Heart right ventricle (tissue), 16 donors: ENCODE results near the gene SOAT1. TPM values are rescaled to one million over a fixed set of nuclear protein-coding genes. Genes with fewer than 3 reads are reported as not detected.

Experiments
- ATAC-seq, 8 donors: fragments of 200-7000 bp; cut with Tn5 transposase; one replicate each; pipeline ENCODE4 v1.9.1; 2020; ENCODE audit warnings: mild to moderate bottlenecking in 8 of 8, moderate library complexity in 8 of 8, moderate number of reproducible peaks in 1 of 8
- DNase-seq, 2 donors: peaks; one replicate each; pipeline ENCODE4 v3.0.0-alpha.2; 2020
- H3K27ac ChIP-seq, 10 donors: fragments of 200-600 bp; sonication (generic) in 2 of 10; one replicate each; pipeline versions ENCODE4 v1.5.0 to v1.8.0; 2020 to 2022; ENCODE audit warnings: mild to moderate bottlenecking in 3 of 10
- H3K27me3 ChIP-seq, 7 donors: fragments of 200-600 bp; one replicate each; pipeline ENCODE4 v1.8.0; 2021 to 2022; ENCODE audit warnings: mild to moderate bottlenecking in 2 of 7
- H3K36me3 ChIP-seq, 9 donors: fragments of 200-600 bp; sonication (generic) in 1 of 9; one replicate each; pipeline versions ENCODE4 v1.5.0 to v1.8.0; 2020 to 2022; ENCODE audit warnings: mild to moderate bottlenecking in 2 of 9
- H3K4me1 ChIP-seq, 9 donors: fragments of 200-600 bp; sonication (generic) in 1 of 9; one replicate each; pipeline versions ENCODE4 v1.5.0 to v1.8.0; 2020 to 2022; ENCODE audit warnings: mild to moderate bottlenecking in 4 of 9
- H3K4me3 ChIP-seq, 10 donors: fragments of 200-600 bp; sonication (generic) in 2 of 10; one replicate each; pipeline versions ENCODE4 v1.5.0 to v1.8.0; 2020 to 2022; ENCODE audit warnings: mild to moderate bottlenecking in 7 of 10, moderate library complexity in 2 of 10
- H3K9me3 ChIP-seq, 11 donors: fragments of 200-600 bp in 10 of 11; sonication (generic) in 2 of 11; one replicate each; pipeline versions ENCODE4 v1.5.0 to v1.8.0; 2013 to 2022; ENCODE audit warnings: mild to moderate bottlenecking in 2 of 11, control low read depth in 1 of 11, moderate library complexity in 1 of 11
- CTCF ChIP-seq, 9 donors: fragments of 200-600 bp; sonication (generic) in 2 of 9; IDR thresholded peaks; one replicate each; pipeline versions ENCODE4 v1.5.0 to v1.8.0; 2021 to 2022; ENCODE audit warnings: antibody characterized with exemption in 9 of 9, mild to moderate bottlenecking in 5 of 9, moderate library complexity in 1 of 9
- WGBS, 2 donors: extraction: QIAGEN DNeasy Blood & Tissue Kit; methylation state at CpG; one replicate each; pipeline ENCODE4 v1.1.7; 2013; ENCODE audit warnings: inconsistent platforms in 1 of 2; 5-methylcytosine and 5-hydroxymethylcytosine counted together
- intact Hi-C, 10 donors: fragments of 100-400 bp; cut with DNase I; formaldehyde crosslinking; loops; one replicate each; pipeline versions ENCODE4 v1.11.1 to v1.14.2; 2022
- polyA plus RNA-seq, 2 donors: library from polyadenylated mRNA; stranded (reverse); fragments of 200-250 nt; gene quantifications; one replicate each; pipeline ENCODE4 v1.2.3, GENCODE V29; 2013
- total RNA-seq, 10 donors: library from RNA; stranded (reverse); fragmentation: NEBNext Ultra II Directional in 3 of 10; extraction: Animal tissue kit (Norgen Biotek cat#: 25700) in 3 of 10; gene quantifications; one replicate each; pipeline versions ENCODE4 v1.2.1 to v1.2.4, GENCODE V29; 2021 to 2023
- donor health status: Arrhythmogenic right ventricular cardiomyopathy.
- donor health status: ischemic (EF 13 %, LVEDD 7.1; RV severe dilation, severe dysfunction).
- donor health status: healthy with polysubstance abuse.
- donor health status: DM: no; HTN: yes; CAD: no.
- donor health status: DM: no; HTN: no; CAD: no.
- donor health status: ischemic (EF 25% LVEDD 6.9; RV normal size, moderate dysfunction).
- donor health status: ischemic (EF 25% LVEDD 5.7; RV mildly dilated, moderate dysfunction).
- donor health status: healthy.
- donor health status: DM: yes; HTN: yes; CAD: no.
- donor health status: Ischemic cardiomyopathy.
- donor health status: ischemic (EF 35%, LVEDD 5.7; RV mildly dilated, moderate dysfunction).
- donor health status: nonischemic (EF 11% LVEDD 7.7; RV severe dilation, severe dysfunction).
- donor health status: DM: yes; HTN: yes; CAD: no.
- donor health status: PGD.
- donor health status: ischemic (EF 29% LVEDD 5.4; RV normal size, mild dysfunction).
- donor health status: nonischemic (EF 23%, LVEDD 6.1; RV moderate dilation, normal function).

SOAT1 gene
- total and polyA plus RNA-seq, 12 donors = 2.6 to 19.4 (median 7.1) TPM

DNA sequence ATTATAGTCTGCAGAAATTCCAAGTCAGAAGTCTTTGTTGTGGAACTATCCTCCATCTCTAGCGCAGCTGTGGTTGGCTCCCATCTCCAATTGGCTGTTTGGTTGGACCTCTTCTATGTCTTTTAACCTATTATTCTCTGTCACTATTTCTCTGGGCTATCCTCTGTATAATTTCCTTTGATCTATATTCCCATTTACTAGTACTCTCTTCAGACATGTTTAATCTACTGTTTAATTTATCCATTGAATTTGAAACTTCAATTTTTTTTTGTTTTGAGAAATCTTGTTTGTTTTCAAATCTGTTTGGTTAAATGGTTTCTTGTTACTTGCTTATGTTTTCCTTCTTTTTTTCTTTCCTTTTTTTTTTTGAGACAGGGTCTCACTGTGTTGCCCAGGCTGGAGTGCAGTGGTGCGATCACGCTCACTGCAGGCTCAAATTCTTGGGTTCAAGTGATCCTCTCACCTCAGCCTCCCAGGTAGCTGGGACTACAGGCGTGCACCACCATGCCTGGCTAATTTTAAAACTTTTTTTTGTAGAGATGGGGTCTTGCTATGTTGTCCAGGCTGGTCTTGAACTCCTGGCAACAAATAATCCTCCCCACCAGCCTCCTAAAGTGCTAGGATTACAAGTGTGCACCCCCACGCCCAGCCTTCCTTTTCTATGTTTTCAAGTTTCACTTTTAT is 28.1 kb downstream of the SOAT1 start:
- Histone ChIP-seq H3K9me3 (peaks cover 0 to 12% (median 0%) of the 10 kb centered on the region in 11 donors), H3K27me3 (no peaks in the 10 kb centered on the region), H3K4me3 (no peak overlapping the region), H3K4me1 (peaks cover 0 to 14% (median 0%) of the 10 kb centered on the region in 9 donors), H3K27ac (no peak overlapping the region), H3K36me3 (peaks cover 0 to 37% (median 0%) of the 10 kb centered on the region in 9 donors)
- DNase-seq (no peak), ATAC-seq (no peak)
- intact Hi-C loops = no loop called here
- 95 to 96% methylated on average over 5 of the region's 5 CpGs for WGBS, 2 donors
- TF ChIP-seq CTCF (IDR thresholded peaks at IDR 0.05) = no peak

GRCh38 chr1:179322557-179322956 is 29.0 kb downstream of the SOAT1 start:
- Histone ChIP-seq H3K4me3 (peak overlapping the region in 4 of 10 donors; percentile 1 to 27 (median 9)), H3K27me3 (no peaks in the 10 kb centered on the region), H3K36me3 (peaks cover 0 to 41% (median 0%) of the 10 kb centered on the region in 9 donors), H3K9me3 (peaks cover 0 to 12% (median 0%) of the 10 kb centered on the region in 11 donors), H3K4me1 (peaks cover 0 to 22% (median 0%) of the 10 kb centered on the region in 9 donors), H3K27ac (peak overlapping the region in 1 of 10 donors; percentile 33)
- 33 to 34% methylated on average over 3 of the region's 3 CpGs for WGBS, 2 donors
- intact Hi-C loops = no loop called here
- TF ChIP-seq CTCF (IDR thresholded peaks at IDR 0.05) = no peak
- peak in 4 of 8 donors; percentile 29 to 63 (median 38) for ATAC-seq
- no peak for DNase-seq

DNA sequence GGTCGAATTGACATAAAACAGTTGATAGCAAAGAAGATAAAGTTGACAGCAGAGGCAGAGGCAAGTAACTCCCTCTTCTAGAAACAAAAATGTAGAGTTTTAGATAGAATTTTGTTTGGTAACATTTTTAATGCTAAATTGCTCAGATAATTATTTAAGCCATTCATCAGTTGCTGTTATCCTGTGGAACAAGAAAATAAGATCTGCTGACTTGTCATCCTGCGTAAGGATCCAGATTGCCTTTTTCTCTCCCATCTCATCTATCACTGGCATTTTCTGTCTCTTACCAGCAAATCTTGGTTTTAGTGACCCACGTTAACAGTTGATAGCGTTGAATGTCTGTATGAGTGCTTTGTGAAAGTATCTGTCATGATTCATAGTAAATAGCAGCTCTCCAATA is 29.8 kb downstream of the SOAT1 start:
- Histone ChIP-seq H3K9me3 (peaks cover 0 to 12% (median 0%) of the 10 kb centered on the region in 11 donors), H3K36me3 (peaks cover 0 to 46% (median 0%) of the 10 kb centered on the region in 9 donors), H3K4me1 (peaks cover 0 to 31% (median 0%) of the 10 kb centered on the region in 9 donors), H3K4me3 (no peak overlapping the region), H3K27ac (no peak overlapping the region), H3K27me3 (no peaks in the 10 kb centered on the region)
- DNase-seq = no peak
- intact Hi-C loops = no loop called here
- ATAC-seq = no peak
- TF ChIP-seq CTCF (IDR thresholded peaks at IDR 0.05) = no peak
- WGBS, 2 donors = 76 to 78% methylated on average over 4 of the region's 4 CpGs

DNA sequence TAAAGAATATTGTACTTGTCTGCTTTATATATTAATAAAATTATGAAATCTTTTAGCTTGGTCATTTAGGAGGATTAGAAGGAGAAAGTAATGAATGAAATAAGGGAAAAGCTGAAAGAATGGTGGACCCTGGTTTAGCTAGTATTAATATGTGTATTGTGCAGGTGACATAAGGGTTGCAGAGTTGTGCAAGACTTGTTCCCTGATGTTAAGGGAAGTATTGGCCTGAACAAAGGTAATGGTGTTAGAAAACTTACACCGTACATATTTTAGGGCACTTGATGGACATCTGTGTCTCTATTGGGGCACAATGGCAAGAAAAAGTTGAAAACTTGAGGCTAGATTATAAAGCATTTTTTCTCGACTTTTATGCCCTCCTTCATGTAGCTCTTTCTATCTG is 32.2 kb downstream of the SOAT1 start:
- intact Hi-C loops = no loop called here
- peaks cover 0 to 46% (median 0%) of the 10 kb centered on the region in 9 donors for H3K36me3 ChIP-seq
- DNase-seq (no peak), ATAC-seq (no peak)
- peaks cover 0 to 33% (median 0%) of the 10 kb centered on the region in 9 donors for H3K4me1 ChIP-seq
- 56 to 89% methylated on average over 2 of the region's 2 CpGs for WGBS, 2 donors
- H3K4me3 ChIP-seq = no peak overlapping the region
- no peak overlapping the region for H3K27ac ChIP-seq
- peaks cover 0 to 14% (median 0%) of the 10 kb centered on the region in 11 donors for H3K9me3 ChIP-seq
- no peaks in the 10 kb centered on the region for H3K27me3 ChIP-seq
- TF ChIP-seq CTCF (IDR thresholded peaks at IDR 0.05) = no peak
